ENCODE data around the gene WDR93.

DNA sequence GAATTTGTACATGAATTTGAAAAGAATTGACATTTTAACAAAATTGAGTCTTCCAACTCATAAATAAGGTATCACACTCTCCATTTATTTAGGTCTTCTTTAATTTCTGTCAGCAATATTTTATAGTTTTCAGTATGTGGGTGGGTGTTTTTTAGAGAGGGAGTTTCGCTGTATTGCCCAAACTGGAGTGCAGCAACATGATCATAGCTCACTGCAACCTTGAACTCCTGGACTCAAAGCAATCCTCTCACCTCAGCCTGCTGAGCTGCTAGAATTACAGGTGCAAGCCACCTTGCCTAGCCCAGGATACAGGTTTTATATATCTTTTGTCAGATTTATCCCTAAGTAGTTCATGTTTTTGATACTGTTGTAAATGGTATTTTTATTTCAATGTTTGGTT, 4.6 kb downstream of the WDR93 start:
- TF ChIP-seq ZNF232 (CRISPR knock-in tag; IDR thresholded peaks at IDR 0.05) (no peak), JUN (CRISPR knock-in tag; IDR thresholded peaks at IDR 0.05) (no peak), E2F4 (CRISPR knock-in tag; IDR thresholded peaks at IDR 0.05; ENCODE audit: borderline replicate concordance, low read depth) (no peak), TCF7 (CRISPR knock-in tag; IDR thresholded peaks at IDR 0.05; ENCODE audit: low read depth) (no peak), ATF1 (CRISPR knock-in tag; IDR thresholded peaks at IDR 0.05) (no peak), GABPB1 (CRISPR knock-in tag; IDR thresholded peaks at IDR 0.05) (no peak)
- TF ChIP-seq, protein P1, sequence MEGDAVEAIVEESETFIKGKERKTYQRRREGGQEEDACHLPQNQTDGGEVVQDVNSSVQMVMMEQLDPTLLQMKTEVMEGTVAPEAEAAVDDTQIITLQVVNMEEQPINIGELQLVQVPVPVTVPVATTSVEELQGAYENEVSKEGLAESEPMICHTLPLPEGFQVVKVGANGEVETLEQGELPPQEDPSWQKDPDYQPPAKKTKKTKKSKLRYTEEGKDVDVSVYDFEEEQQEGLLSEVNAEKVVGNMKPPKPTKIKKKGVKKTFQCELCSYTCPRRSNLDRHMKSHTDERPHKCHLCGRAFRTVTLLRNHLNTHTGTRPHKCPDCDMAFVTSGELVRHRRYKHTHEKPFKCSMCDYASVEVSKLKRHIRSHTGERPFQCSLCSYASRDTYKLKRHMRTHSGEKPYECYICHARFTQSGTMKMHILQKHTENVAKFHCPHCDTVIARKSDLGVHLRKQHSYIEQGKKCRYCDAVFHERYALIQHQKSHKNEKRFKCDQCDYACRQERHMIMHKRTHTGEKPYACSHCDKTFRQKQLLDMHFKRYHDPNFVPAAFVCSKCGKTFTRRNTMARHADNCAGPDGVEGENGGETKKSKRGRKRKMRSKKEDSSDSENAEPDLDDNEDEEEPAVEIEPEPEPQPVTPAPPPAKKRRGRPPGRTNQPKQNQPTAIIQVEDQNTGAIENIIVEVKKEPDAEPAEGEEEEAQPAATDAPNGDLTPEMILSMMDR (IDR thresholded peaks at IDR 0.05): no peak
- TF ChIP-seq, protein P2, sequence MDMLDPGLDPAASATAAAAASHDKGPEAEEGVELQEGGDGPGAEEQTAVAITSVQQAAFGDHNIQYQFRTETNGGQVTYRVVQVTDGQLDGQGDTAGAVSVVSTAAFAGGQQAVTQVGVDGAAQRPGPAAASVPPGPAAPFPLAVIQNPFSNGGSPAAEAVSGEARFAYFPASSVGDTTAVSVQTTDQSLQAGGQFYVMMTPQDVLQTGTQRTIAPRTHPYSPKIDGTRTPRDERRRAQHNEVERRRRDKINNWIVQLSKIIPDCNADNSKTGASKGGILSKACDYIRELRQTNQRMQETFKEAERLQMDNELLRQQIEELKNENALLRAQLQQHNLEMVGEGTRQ (CRISPR knock-in tag; IDR thresholded peaks at IDR 0.05): no peak

Measured in WTC11 (cell line).